Epithelial cell of proximal tubule (primary cell): ENCODE measurements around the gene TXNDC2. TPM values are rescaled to one million over a fixed set of nuclear protein-coding genes. Genes with fewer than 3 reads are reported as not detected.

Source experiments
- DNase-seq: peaks from one replicate; pipeline ENCODE4 v3.0.0-alpha.2; 2011; ENCODE audit warnings: low read depth
- H3K4me3 ChIP-seq: 2 replicates; pipeline ENCODE4 v1.5.1; 2011; ENCODE audit warnings: low read depth, mild to moderate bottlenecking, low read length
- CTCF ChIP-seq: conservative IDR thresholded peaks from 2 replicates; pipeline ENCODE4 v1.5.1; 2012; ENCODE audit warnings: low read depth, mild to moderate bottlenecking, low read length
- total RNA-seq: library from RNA; depleted of rRNA; stranded (reverse); fragments of >200 nt; gene quantifications from 2 replicates; pipeline ENCODE4 v1.2.3, GENCODE V29; 2015

The TXNDC2 gene
- total RNA-seq: not detected in 2 replicates

- no peak within 1 kb of the TSS for H3K4me3 ChIP-seq
- no peak for DNase-seq
- no peak for TF ChIP-seq CTCF
Observed at GRCh38 chr18:9885170-9886004, at the start of gene TXNDC2. Gene TXNDC2, plus strand, starts transcription at chr18:9885973. Its CDS starts 708 bp downstream, at chr18:9886681.

- H3K4me3 ChIP-seq: no peak overlapping the region
- TF ChIP-seq CTCF: no peak
- DNase-seq: peak; percentile 39
Observed at GRCh38 chr18:9838144-9838877, 47.5 kb upstream of the TXNDC2 start.

- no peak for DNase-seq
- TF ChIP-seq CTCF: no peak
- no peak overlapping the region for H3K4me3 ChIP-seq
Observed at GRCh38 chr18:9839211-9839610, 46.6 kb upstream of the TXNDC2 start.

- H3K4me3 ChIP-seq: no peak overlapping the region
- no peak for DNase-seq
- no peak for TF ChIP-seq CTCF
Observed at GRCh38 chr18:9839853-9840252, 45.9 kb upstream of the TXNDC2 start.

GRCh38 chr18:9841752-9842151 lies 44.0 kb upstream of the TXNDC2 start:
- H3K4me3 ChIP-seq: no peak overlapping the region
- no peak for TF ChIP-seq CTCF
- no peak for DNase-seq

GRCh38 chr18:9842448-9842847 lies 43.3 kb upstream of the TXNDC2 start:
- DNase-seq: no peak
- no peak overlapping the region for H3K4me3 ChIP-seq
- TF ChIP-seq CTCF: no peak
